H9 (cell line): Measurements from ENCODE around the gene GAL3ST3. TPM values are rescaled to one million over a fixed set of nuclear protein-coding genes. Genes with fewer than 3 reads are reported as not detected.

Experiments
- DNase-seq: peaks from one replicate; pipeline ENCODE4 v3.0.0-alpha.2; 2017
- H2AFZ ChIP-seq: one replicate; pipeline ENCODE4 v1.6.1; 2013; ENCODE audit warnings: mild to moderate bottlenecking, low read length, control low read depth, moderate library complexity
- H2AK5ac ChIP-seq: 2 replicates; pipeline ENCODE4 v1.6.1; 2013; ENCODE audit warnings: low read length, control low read depth, mixed read lengths; ENCODE audit not compliant: insufficient read length
- H2BK120ac ChIP-seq: one replicate; pipeline ENCODE4 v1.6.1; 2013; ENCODE audit warnings: low read depth, mild to moderate bottlenecking, low read length, control low read depth, inconsistent platforms; ENCODE audit not compliant: poor library complexity, severe bottlenecking
- H2BK12ac ChIP-seq: 2 replicates; pipeline ENCODE4 v1.6.1; 2013; ENCODE audit warnings: low read length, control low read depth, mixed read lengths, low read depth; ENCODE audit not compliant: insufficient read length
- H2BK15ac ChIP-seq: 2 replicates; pipeline ENCODE4 v1.6.1; 2013; ENCODE audit warnings: low read depth, low read length, control low read depth
- H2BK20ac ChIP-seq: one replicate; pipeline ENCODE4 v1.6.1; 2013; ENCODE audit warnings: low read depth, mild to moderate bottlenecking, low read length, control low read depth, inconsistent platforms; ENCODE audit not compliant: poor library complexity, severe bottlenecking
- H2BK5ac ChIP-seq: 2 replicates; pipeline ENCODE4 v1.6.1; 2013; ENCODE audit warnings: low read length, control low read depth, mixed read lengths; ENCODE audit not compliant: insufficient read length
- H3K14ac ChIP-seq: 2 replicates; pipeline ENCODE4 v1.6.1; 2013; ENCODE audit warnings: low read length, control low read depth; ENCODE audit not compliant: insufficient read depth
- H3K18ac ChIP-seq: 2 replicates; pipeline ENCODE4 v1.6.1; 2013; ENCODE audit warnings: low read depth, mild to moderate bottlenecking, mixed read lengths, low read length, control low read depth; ENCODE audit not compliant: insufficient read length
- H3K23ac ChIP-seq: 2 replicates; pipeline ENCODE4 v1.6.1; 2013; ENCODE audit warnings: low read length, control low read depth, mixed read lengths, low read depth; ENCODE audit not compliant: insufficient read length
- H3K23me2 ChIP-seq: 2 replicates; pipeline ENCODE4 v1.6.1; 2013; ENCODE audit warnings: low read depth, mild to moderate bottlenecking, mixed read lengths, low read length, control low read depth; ENCODE audit not compliant: insufficient read length, poor library complexity, severe bottlenecking
- H3K27ac ChIP-seq: 2 replicates; pipeline ENCODE4 v1.5.1; 2013; ENCODE audit warnings: low read length, control low read depth, mixed read lengths, low read depth; ENCODE audit not compliant: insufficient read length
- H3K27me3 ChIP-seq: 2 replicates; pipeline ENCODE4 v1.6.1; 2013; ENCODE audit warnings: low read length, control low read depth, inconsistent platforms; ENCODE audit not compliant: insufficient read depth
- H3K4ac ChIP-seq: 2 replicates; pipeline ENCODE4 v1.6.1; 2013; ENCODE audit warnings: low read depth, mild to moderate bottlenecking, control low read depth, inconsistent platforms, low read length, moderate library complexity
- H3K4me1 ChIP-seq: 2 replicates; pipeline ENCODE4 v1.6.1; 2013; ENCODE audit warnings: low read length, control low read depth, inconsistent platforms; ENCODE audit not compliant: insufficient read depth
- H3K4me2 ChIP-seq: 2 replicates; pipeline ENCODE4 v1.6.1; 2013; ENCODE audit warnings: low read length, control low read depth, mixed read lengths; ENCODE audit not compliant: insufficient read length, insufficient read depth
- H3K56ac ChIP-seq: 2 replicates; pipeline ENCODE4 v1.6.1; 2013; ENCODE audit warnings: low read depth, mild to moderate bottlenecking, mixed read lengths, low read length, control low read depth; ENCODE audit not compliant: insufficient read length
- H3K79me1 ChIP-seq: 2 replicates; pipeline ENCODE4 v1.6.1; 2013; ENCODE audit warnings: low read depth, mild to moderate bottlenecking, moderate library complexity, low read length, control low read depth, inconsistent platforms; ENCODE audit not compliant: insufficient read depth, poor library complexity, severe bottlenecking
- H3K79me2 ChIP-seq: 2 replicates; pipeline ENCODE4 v1.6.1; 2013; ENCODE audit warnings: low read length, control low read depth, inconsistent platforms; ENCODE audit not compliant: insufficient read depth
- H3K9ac ChIP-seq: 2 replicates; pipeline ENCODE4 v1.6.1; 2013; ENCODE audit warnings: low read length, control low read depth, mixed read lengths; ENCODE audit not compliant: insufficient read length; ENCODE audit errors: extremely low read depth
- H3K9me3 ChIP-seq: one replicate; pipeline ENCODE4 v1.6.1; 2013; ENCODE audit warnings: low read depth, low read length, inconsistent platforms; ENCODE audit not compliant: control insufficient read depth
- H3T11ph ChIP-seq: one replicate; pipeline ENCODE4 v1.6.1; 2013; ENCODE audit warnings: mild to moderate bottlenecking, low read length, control low read depth, inconsistent platforms
- H4K20me1 ChIP-seq: one replicate; pipeline ENCODE4 v1.6.1; 2013; ENCODE audit not compliant: control insufficient read depth, insufficient read length, insufficient read depth
- H4K5ac ChIP-seq: 2 replicates; pipeline ENCODE4 v1.6.1; 2013; ENCODE audit warnings: low read depth, mild to moderate bottlenecking, mixed read lengths, low read length, control low read depth; ENCODE audit not compliant: insufficient read length
- H4K8ac ChIP-seq: replicated peaks from 2 replicates; pipeline ENCODE4 v1.6.1; 2013; ENCODE audit warnings: low read length, control low read depth, mixed read lengths, low read depth; ENCODE audit not compliant: insufficient read length
- H4K91ac ChIP-seq: 2 replicates; pipeline ENCODE4 v1.6.1; 2013; ENCODE audit warnings: low read depth, mild to moderate bottlenecking, moderate library complexity, mixed read lengths, low read length, control low read depth; ENCODE audit not compliant: insufficient read length
- H3K27ac Mint-ChIP-seq, 3 experiments: 2 replicates in 2 of 3; 3 replicates in 1 of 3; pipeline ENCODE4 v1.8.0; 2020 to 2021; ENCODE audit warnings: mixed read lengths in 3 of 3, mild to moderate bottlenecking in 1 of 3, moderate library complexity in 1 of 3
- H3K27me3 Mint-ChIP-seq: 2 replicates; pipeline ENCODE4 v1.8.0; 2021; ENCODE audit warnings: low read depth, mild to moderate bottlenecking, moderate library complexity, mixed read lengths
- H3K36me3 Mint-ChIP-seq, 3 experiments: 2 replicates in 2 of 3; 3 replicates in 1 of 3; pipeline ENCODE4 v1.8.0; 2020 to 2021; ENCODE audit warnings: low read depth in 3 of 3, mixed read lengths in 3 of 3; ENCODE audit not compliant: insufficient read depth in 1 of 3
- H3K4me1 Mint-ChIP-seq, 2 experiments: 2 replicates each; pipeline ENCODE4 v1.8.0; 2020; ENCODE audit warnings: mixed read lengths in 2 of 2
- H3K4me3 Mint-ChIP-seq, 2 experiments: 2 replicates in 1 of 2; 3 replicates in 1 of 2; pipeline ENCODE4 v1.8.0; 2020 to 2021; ENCODE audit warnings: mild to moderate bottlenecking in 2 of 2, mixed read lengths in 2 of 2, moderate library complexity in 1 of 2
- H3K9me3 Mint-ChIP-seq, 2 experiments: 2 replicates in 1 of 2; 3 replicates in 1 of 2; pipeline ENCODE4 v1.8.0; 2020; ENCODE audit warnings: mild to moderate bottlenecking in 2 of 2, mixed read lengths in 2 of 2, moderate library complexity in 1 of 2
- WGBS: extraction: QIAGEN DNeasy Blood & Tissue Kit; methylation state at CpG from one replicate; pipeline ENCODE4 v1.1.7; 2013; ENCODE audit warnings: missing lambda C conversion rate, low lambda C conversion rate, mixed read lengths; ENCODE audit not compliant: insufficient read length; ENCODE audit errors: extremely low coverage; 5-methylcytosine and 5-hydroxymethylcytosine counted together
- total RNA-seq: library from RNA; stranded (reverse); gene quantifications from 2 replicates; pipeline ENCODE4 v1.2.1, GENCODE V29; 2021
- TF ChIP-seq, protein P1 (sequence below): fragments of 200-600 bp; sonication (generic); conservative IDR thresholded peaks from 3 replicates; pipeline ENCODE4 v1.8.0; 2021; ENCODE audit warnings: antibody characterized with exemption, mild to moderate bottlenecking

Gene GAL3ST3
- total RNA-seq, 1 experiment from 2014 or later, result 17.2 TPM

DNA sequence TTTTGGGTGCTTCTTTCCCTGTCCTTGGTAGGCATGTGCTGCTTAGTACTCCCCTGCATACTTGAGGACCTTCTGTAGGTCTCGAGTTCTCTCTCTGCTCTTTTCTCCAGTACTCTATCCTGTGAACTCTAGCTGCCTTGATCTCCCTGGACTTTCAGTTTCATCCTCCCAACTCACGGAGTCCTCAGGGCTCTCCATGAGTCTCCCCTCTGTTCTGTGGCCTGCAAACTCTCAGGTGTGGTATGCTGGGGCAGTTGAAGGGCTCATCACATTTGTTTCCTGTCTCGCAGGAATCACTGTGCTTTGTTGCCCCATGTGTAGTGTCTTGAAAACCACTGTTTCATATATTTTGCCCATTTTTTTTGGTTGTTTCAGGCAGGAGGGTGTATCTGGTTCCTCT, 17.8 kb upstream of the GAL3ST3 start:
- no peak overlapping the region for H3K18ac ChIP-seq
- no peaks in the 10 kb centered on the region for H3K79me1 ChIP-seq
- H3K36me3 Mint-ChIP-seq, result peaks cover 53 to 73% (median 70%) of the 10 kb centered on the region in 3 experiments
- H3K9me3 ChIP-seq, result no peaks in the 10 kb centered on the region
- H4K8ac ChIP-seq, result no peak overlapping the region
- H4K91ac ChIP-seq, result no peak overlapping the region
- no peak overlapping the region for H3K4me3 Mint-ChIP-seq
- H3K14ac ChIP-seq, result no peak overlapping the region
- H3K9me3 Mint-ChIP-seq, result no peaks in the 10 kb centered on the region
- no peak overlapping the region for H3K23ac ChIP-seq
- no peak overlapping the region for H2BK120ac ChIP-seq
- no peak overlapping the region for H3K27ac Mint-ChIP-seq
- H2AFZ ChIP-seq, result no peak overlapping the region
- H4K5ac ChIP-seq, result no peak overlapping the region
- no peak overlapping the region for H3T11ph ChIP-seq
- H3K23me2 ChIP-seq, result peaks cover 4% of the 10 kb centered on the region
- H3K56ac ChIP-seq, result no peak overlapping the region
- TF ChIP-seq, protein P1, sequence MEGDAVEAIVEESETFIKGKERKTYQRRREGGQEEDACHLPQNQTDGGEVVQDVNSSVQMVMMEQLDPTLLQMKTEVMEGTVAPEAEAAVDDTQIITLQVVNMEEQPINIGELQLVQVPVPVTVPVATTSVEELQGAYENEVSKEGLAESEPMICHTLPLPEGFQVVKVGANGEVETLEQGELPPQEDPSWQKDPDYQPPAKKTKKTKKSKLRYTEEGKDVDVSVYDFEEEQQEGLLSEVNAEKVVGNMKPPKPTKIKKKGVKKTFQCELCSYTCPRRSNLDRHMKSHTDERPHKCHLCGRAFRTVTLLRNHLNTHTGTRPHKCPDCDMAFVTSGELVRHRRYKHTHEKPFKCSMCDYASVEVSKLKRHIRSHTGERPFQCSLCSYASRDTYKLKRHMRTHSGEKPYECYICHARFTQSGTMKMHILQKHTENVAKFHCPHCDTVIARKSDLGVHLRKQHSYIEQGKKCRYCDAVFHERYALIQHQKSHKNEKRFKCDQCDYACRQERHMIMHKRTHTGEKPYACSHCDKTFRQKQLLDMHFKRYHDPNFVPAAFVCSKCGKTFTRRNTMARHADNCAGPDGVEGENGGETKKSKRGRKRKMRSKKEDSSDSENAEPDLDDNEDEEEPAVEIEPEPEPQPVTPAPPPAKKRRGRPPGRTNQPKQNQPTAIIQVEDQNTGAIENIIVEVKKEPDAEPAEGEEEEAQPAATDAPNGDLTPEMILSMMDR, result no peak
- no peak overlapping the region for H2BK5ac ChIP-seq
- no peaks in the 10 kb centered on the region for H4K20me1 ChIP-seq
- peaks cover 20 to 23% of the 10 kb centered on the region in 2 experiments for H3K4me1 Mint-ChIP-seq
- no peak overlapping the region for H3K9ac ChIP-seq
- H3K27me3 Mint-ChIP-seq, result no peaks in the 10 kb centered on the region
- H2AK5ac ChIP-seq, result no peak overlapping the region
- no peak overlapping the region for H3K27ac ChIP-seq
- no CpG with 5 or more reads among the region's 3 CpGs for WGBS
- no peak for DNase-seq
- H3K4me1 ChIP-seq, result no peaks in the 10 kb centered on the region
- H3K4ac ChIP-seq, result no peak overlapping the region
- no peaks in the 10 kb centered on the region for H3K79me2 ChIP-seq
- no peaks in the 10 kb centered on the region for H3K27me3 ChIP-seq
- no peak overlapping the region for H3K4me2 ChIP-seq
- no peak overlapping the region for H2BK12ac ChIP-seq
- no peak overlapping the region for H2BK20ac ChIP-seq
- H2BK15ac ChIP-seq, result no peak overlapping the region
